HepG2 (cell line): Measurements from ENCODE around the gene CDC20. TPM values are rescaled to one million over a fixed set of nuclear protein-coding genes. Genes with fewer than 3 reads are reported as not detected.

Experiments
- CREB1 ChIP-seq, 2 experiments: fragments of 450-650 bp in 1 of 2; IDR thresholded peaks; 2 replicates each; pipeline ENCODE4 v1.6.1; 2016 to 2017; ENCODE audit warnings: control low read depth in 1 of 2, mild to moderate bottlenecking in 1 of 2, missing compliant biosample characterization in 1 of 2, missing genetic modification characterization in 1 of 2
- HNF1B ChIP-seq: sonication (generic); formaldehyde crosslinking; IDR thresholded peaks from 2 replicates; pipeline ENCODE4 v1.5.1; 2020; ENCODE audit warnings: mild to moderate bottlenecking, moderate library complexity, missing genetic modification reagents
- NCOA1 ChIP-seq: sonication (generic); formaldehyde crosslinking; IDR thresholded peaks from 2 replicates; pipeline ENCODE4 v1.9.0; 2021; ENCODE audit warnings: missing genetic modification reagents
- NFYC ChIP-seq: IDR thresholded peaks from 2 replicates; pipeline ENCODE4 v1.6.1; 2016; ENCODE audit warnings: missing genetic modification reagents, missing compliant biosample characterization
- PHF5A ChIP-seq: IDR thresholded peaks from one replicate; pipeline ENCODE4 v1.6.1; 2018; ENCODE audit warnings: low read depth, missing genetic modification reagents; ENCODE audit not compliant: unreplicated experiment
- PITX1 ChIP-seq: sonication (generic); formaldehyde crosslinking; IDR thresholded peaks from 2 replicates; pipeline ENCODE4 v1.5.1; 2020; ENCODE audit warnings: mild to moderate bottlenecking, missing genetic modification reagents
- POLR2A ChIP-seq, 2 experiments: IDR thresholded peaks; 2 replicates each; pipeline ENCODE4 v1.6.1; 2011; ENCODE audit warnings: low read depth in 2 of 2, low read length in 2 of 2, mild to moderate bottlenecking in 1 of 2, moderate library complexity in 1 of 2; ENCODE audit not compliant: insufficient read depth in 1 of 2
- TBL1XR1 ChIP-seq: fragments of 150-350 bp; IDR thresholded peaks from 2 replicates; pipeline ENCODE4 v1.6.1; 2014; ENCODE audit warnings: borderline replicate concordance, low read length; ENCODE audit not compliant: partially characterized antibody
- ZBTB8A ChIP-seq: sonication (generic); formaldehyde crosslinking; IDR thresholded peaks from 2 replicates; pipeline ENCODE4 v1.4.0; 2020; ENCODE audit warnings: mild to moderate bottlenecking, low read depth, missing genetic modification reagents, borderline replicate concordance
- ZNF431 ChIP-seq: sonication (generic); formaldehyde crosslinking; IDR thresholded peaks from 2 replicates; pipeline ENCODE4 v1.9.0; 2022; ENCODE audit warnings: missing genetic modification reagents, low read depth, mild to moderate bottlenecking, borderline replicate concordance
- ZNF574 ChIP-seq: sonication (generic); formaldehyde crosslinking; IDR thresholded peaks from 2 replicates; pipeline ENCODE4 v1.4.0; 2020; ENCODE audit warnings: missing genetic modification reagents
- ZNF766 ChIP-seq: sonication (generic); formaldehyde crosslinking; IDR thresholded peaks from 2 replicates; pipeline ENCODE4 v1.5.0; 2020; ENCODE audit warnings: missing genetic modification reagents, borderline replicate concordance
- ZXDC ChIP-seq: sonication (generic); formaldehyde crosslinking; IDR thresholded peaks from 2 replicates; pipeline ENCODE4 v1.5.0; 2020; ENCODE audit warnings: mild to moderate bottlenecking, missing genetic modification reagents
- polyA plus RNA-seq, 8 experiments: library from polyadenylated mRNA; depleted of rRNA in 3 of 8; stranded (reverse) in 7 of 8; unstranded in 1 of 8; fragments of >200 nt; fragmentation: Illumina TruSeq in 4 of 8; extraction: Trizol in 4 of 8; gene quantifications; 2 replicates each; pipeline versions ENCODE4 v1.2.1 to v1.2.3, GENCODE V29; 2011 to 2016; ENCODE audit warnings: low read depth in 4 of 8, missing spikeins in 1 of 8, mixed read lengths in 1 of 8; ENCODE audit not compliant: insufficient read depth in 1 of 8
- total RNA-seq, 5 experiments: library from RNA; depleted of rRNA; stranded (reverse); fragments of >200 nt; fragmentation: Illumina TruSeq; extraction: Trizol; gene quantifications; 2 replicates each; pipeline ENCODE4 v1.2.3, GENCODE V29; 2016; ENCODE audit warnings: low read depth in 1 of 5
- TF ChIP-seq, protein P1 (sequence below): IDR thresholded peaks from 2 replicates; pipeline ENCODE4 v1.6.1; 2018; ENCODE audit warnings: missing genetic modification reagents
- TF ChIP-seq, protein P2 (sequence below): sonication (generic); formaldehyde crosslinking; IDR thresholded peaks from 2 replicates; pipeline ENCODE4 v1.5.1; 2020; ENCODE audit warnings: missing genetic modification reagents, mild to moderate bottlenecking, borderline replicate concordance
- TF ChIP-seq, protein P3 (sequence below): sonication (generic); formaldehyde crosslinking; IDR thresholded peaks from 2 replicates; pipeline ENCODE4 v1.4.0; 2020; ENCODE audit warnings: mild to moderate bottlenecking, missing genetic modification reagents

CDC20 gene
- total and polyA plus RNA-seq, 2 of the 13 experiments (the other 11 are each of a cell fraction or from before 2014, with no cell fraction given), result 57.9 to 90.0 TPM

- TF ChIP-seq TBL1XR1 (peak; percentile 19), ZXDC (CRISPR knock-in tag) (0 out of 2 replicates have a peak, but pooled peaks have one; percentile 41), HNF1B (CRISPR knock-in tag) (0 out of 2 replicates have a peak, but pooled peaks have one; percentile 58), POLR2A (IDR thresholded peaks at IDR 0.05; ENCODE audit: insufficient read depth in 1 of 2, low read depth in 2 of 2, low read length in 2 of 2) (peak; percentile 82 to 87), ZBTB8A (CRISPR knock-in tag) (no peak), NFYC (CRISPR knock-in tag) (peak; percentile 95), PITX1 (CRISPR knock-in tag) (no peak), ZNF431 (CRISPR knock-in tag) (no peak; the same call in 1 of the 2 replicates), CREB1 (IDR thresholded peaks at IDR 0.05) (peak; percentile 66), CREB1 (CRISPR knock-in tag; IDR thresholded peaks at IDR 0.05) (peak; percentile 89), ZNF574 (CRISPR knock-in tag) (peak; percentile 75), ZNF766 (CRISPR knock-in tag) (0 out of 2 replicates have a peak, but pooled peaks have one; percentile 63), NCOA1 (CRISPR knock-in tag) (no peak), PHF5A (CRISPR knock-in tag) (no peak)
- TF ChIP-seq, protein P1, sequence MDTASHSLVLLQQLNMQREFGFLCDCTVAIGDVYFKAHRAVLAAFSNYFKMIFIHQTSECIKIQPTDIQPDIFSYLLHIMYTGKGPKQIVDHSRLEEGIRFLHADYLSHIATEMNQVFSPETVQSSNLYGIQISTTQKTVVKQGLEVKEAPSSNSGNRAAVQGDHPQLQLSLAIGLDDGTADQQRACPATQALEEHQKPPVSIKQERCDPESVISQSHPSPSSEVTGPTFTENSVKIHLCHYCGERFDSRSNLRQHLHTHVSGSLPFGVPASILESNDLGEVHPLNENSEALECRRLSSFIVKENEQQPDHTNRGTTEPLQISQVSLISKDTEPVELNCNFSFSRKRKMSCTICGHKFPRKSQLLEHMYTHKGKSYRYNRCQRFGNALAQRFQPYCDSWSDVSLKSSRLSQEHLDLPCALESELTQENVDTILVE, result no peak
- TF ChIP-seq, protein P2, sequence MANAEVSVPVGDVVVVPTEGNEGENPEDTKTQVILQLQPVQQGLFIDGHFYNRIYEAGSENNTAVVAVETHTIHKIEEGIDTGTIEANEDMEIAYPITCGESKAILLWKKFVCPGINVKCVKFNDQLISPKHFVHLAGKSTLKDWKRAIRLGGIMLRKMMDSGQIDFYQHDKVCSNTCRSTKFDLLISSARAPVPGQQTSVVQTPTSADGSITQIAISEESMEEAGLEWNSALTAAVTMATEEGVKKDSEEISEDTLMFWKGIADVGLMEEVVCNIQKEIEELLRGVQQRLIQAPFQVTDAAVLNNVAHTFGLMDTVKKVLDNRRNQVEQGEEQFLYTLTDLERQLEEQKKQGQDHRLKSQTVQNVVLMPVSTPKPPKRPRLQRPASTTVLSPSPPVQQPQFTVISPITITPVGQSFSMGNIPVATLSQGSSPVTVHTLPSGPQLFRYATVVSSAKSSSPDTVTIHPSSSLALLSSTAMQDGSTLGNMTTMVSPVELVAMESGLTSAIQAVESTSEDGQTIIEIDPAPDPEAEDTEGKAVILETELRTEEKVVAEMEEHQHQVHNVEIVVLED, result peak; percentile 49
- TF ChIP-seq, protein P3, sequence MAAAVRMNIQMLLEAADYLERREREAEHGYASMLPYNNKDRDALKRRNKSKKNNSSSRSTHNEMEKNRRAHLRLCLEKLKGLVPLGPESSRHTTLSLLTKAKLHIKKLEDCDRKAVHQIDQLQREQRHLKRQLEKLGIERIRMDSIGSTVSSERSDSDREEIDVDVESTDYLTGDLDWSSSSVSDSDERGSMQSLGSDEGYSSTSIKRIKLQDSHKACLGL, result peak; percentile 84; the same call in 1 of the 2 replicates
Measured at GRCh38 chr1:43358746-43359693, at the start of gene CDC20 (continued).
